ENCODE data around the gene ANXA2.

Gene ANXA2

DNA sequence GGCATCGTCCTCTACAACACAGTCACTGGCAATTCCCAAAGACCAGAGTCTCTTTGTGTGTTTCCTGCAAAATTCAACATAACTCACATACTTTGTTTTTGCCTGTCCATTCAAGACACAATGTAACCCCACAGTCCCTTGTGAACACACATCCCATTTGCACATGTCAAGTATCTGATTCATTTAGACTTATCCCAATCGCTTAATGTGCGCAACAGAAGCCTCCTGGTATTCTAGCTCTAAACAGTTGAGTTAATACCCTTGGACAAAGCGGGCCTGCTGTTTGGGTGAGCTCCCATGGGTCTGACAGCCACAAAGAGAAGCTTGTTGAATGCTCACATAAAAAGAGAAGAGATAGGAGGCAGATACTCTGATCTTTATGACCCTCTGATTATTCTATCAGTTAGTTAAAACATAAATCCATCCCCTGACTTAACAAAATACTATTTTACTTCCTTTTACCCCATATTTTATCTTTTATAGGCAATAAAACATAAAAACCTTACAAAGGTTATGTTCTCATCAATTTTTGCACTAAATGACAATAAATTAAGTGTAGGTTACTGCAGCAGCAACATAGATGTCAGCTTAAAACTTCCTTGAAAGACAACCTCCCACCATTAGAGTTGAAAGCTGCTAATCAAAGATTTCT, 79.4 kb downstream of the ANXA2 start:
- in situ Hi-C loops (cut with MboI; ENCODE audit: low sequenced_read_pairs) = loop anchor here (10.0 kb wide), 1 partner anchor 594 kb away; no protein-coding TSS in a partner anchor

- in situ Hi-C loops (cut with MboI; ENCODE audit: low sequenced_read_pairs) = loop anchor here (10.0 kb wide), 1 partner anchor 592 kb away; no protein-coding TSS in a partner anchor
Observed at GRCh38 chr15:60316961-60317360, 80.8 kb downstream of the ANXA2 start.

DNA sequence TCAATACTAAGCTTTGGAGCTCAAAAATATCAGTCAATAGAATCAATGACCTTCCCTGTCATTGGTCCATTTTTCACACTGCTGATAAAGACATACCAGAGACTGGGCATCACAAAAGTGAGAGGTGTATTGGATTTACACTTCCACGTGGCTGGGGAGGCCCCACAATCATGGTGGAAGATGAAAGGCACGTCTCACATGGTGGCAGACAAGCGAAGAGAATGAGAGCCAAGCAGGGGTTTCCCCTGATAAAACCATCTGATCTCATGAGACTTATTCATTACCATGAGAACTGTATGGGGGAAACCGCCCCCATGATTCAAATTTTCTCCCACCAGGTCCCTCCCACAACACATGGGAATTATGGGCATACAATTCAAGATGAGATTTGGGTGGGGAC, 81.9 kb downstream of the ANXA2 start:
- in situ Hi-C loops (cut with MboI; ENCODE audit: low sequenced_read_pairs) = loop anchor here (10.0 kb wide), 1 partner anchor 591 kb away; no protein-coding TSS in a partner anchor

- in situ Hi-C loops (cut with MboI; ENCODE audit: low sequenced_read_pairs) = loop anchor here (10.0 kb wide), 1 partner anchor 589 kb away; no protein-coding TSS in a partner anchor
Observed at GRCh38 chr15:60313906-60314305, 83.9 kb downstream of the ANXA2 start.

- in situ Hi-C loops (cut with MboI; ENCODE audit: low sequenced_read_pairs) = no loop called here
Observed at GRCh38 chr15:60307034-60307433, 90.8 kb downstream of the ANXA2 start.

- in situ Hi-C loops (cut with MboI; ENCODE audit: low sequenced_read_pairs) = no loop called here
Observed at GRCh38 chr15:60301024-60301423, 96.8 kb downstream of the ANXA2 start.

- in situ Hi-C loops (cut with MboI; ENCODE audit: low sequenced_read_pairs) = no loop called here
Observed at GRCh38 chr15:60299452-60300047, 98.2 kb downstream of the ANXA2 start.

Data from HL-60/S4 (cell line).